Keratinocyte (primary cell): Measurements from ENCODE around the gene APCDD1L.

Source experiments
- CTCF ChIP-seq, 3 experiments: IDR thresholded peaks in 1 of 3; conservative IDR thresholded peaks in 1 of 3; optimal IDR thresholded peaks in 1 of 3; 2 replicates in 2 of 3; 3 replicates in 1 of 3; pipeline versions ENCODE3 to v1.5.1; 2011; ENCODE audit warnings: low read length in 3 of 3, mild to moderate bottlenecking in 3 of 3, moderate library complexity in 2 of 3, control low read depth in 1 of 3, inconsistent platforms in 1 of 3; ENCODE audit not compliant: insufficient read depth in 2 of 3; ENCODE audit errors: extremely low read depth in 1 of 3
- EZH2 ChIP-seq: IDR thresholded peaks from one replicate; pipeline ENCODE4 v1.6.1; 2012; ENCODE audit warnings: inconsistent platforms, mild to moderate bottlenecking, low read length, moderate library complexity

GRCh38 chr20:58450254-58450653 is 64.9 kb downstream of the APCDD1L start:
- no peak for TF ChIP-seq CTCF (optimal IDR thresholded peaks at IDR 0.05 in 1 of 3, IDR thresholded peaks at IDR 0.05 in 1 of 3, conservative IDR thresholded peaks at IDR 0.05 in 1 of 3; ENCODE audit: extremely low read depth in 1 of 3, insufficient read depth in 2 of 3, low read length in 3 of 3)
- no peak for TF ChIP-seq EZH2
